ENCODE data around the gene FBXL20.
"Not testable (repeated sequence)": the region's sequence is repeated elsewhere in the genome, so short reads cannot be mapped to it uniquely, and the experiment has no call there.

The FBXL20 gene, protein sequence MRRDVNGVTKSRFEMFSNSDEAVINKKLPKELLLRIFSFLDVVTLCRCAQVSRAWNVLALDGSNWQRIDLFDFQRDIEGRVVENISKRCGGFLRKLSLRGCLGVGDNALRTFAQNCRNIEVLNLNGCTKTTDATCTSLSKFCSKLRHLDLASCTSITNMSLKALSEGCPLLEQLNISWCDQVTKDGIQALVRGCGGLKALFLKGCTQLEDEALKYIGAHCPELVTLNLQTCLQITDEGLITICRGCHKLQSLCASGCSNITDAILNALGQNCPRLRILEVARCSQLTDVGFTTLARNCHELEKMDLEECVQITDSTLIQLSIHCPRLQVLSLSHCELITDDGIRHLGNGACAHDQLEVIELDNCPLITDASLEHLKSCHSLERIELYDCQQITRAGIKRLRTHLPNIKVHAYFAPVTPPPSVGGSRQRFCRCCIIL

DNA sequence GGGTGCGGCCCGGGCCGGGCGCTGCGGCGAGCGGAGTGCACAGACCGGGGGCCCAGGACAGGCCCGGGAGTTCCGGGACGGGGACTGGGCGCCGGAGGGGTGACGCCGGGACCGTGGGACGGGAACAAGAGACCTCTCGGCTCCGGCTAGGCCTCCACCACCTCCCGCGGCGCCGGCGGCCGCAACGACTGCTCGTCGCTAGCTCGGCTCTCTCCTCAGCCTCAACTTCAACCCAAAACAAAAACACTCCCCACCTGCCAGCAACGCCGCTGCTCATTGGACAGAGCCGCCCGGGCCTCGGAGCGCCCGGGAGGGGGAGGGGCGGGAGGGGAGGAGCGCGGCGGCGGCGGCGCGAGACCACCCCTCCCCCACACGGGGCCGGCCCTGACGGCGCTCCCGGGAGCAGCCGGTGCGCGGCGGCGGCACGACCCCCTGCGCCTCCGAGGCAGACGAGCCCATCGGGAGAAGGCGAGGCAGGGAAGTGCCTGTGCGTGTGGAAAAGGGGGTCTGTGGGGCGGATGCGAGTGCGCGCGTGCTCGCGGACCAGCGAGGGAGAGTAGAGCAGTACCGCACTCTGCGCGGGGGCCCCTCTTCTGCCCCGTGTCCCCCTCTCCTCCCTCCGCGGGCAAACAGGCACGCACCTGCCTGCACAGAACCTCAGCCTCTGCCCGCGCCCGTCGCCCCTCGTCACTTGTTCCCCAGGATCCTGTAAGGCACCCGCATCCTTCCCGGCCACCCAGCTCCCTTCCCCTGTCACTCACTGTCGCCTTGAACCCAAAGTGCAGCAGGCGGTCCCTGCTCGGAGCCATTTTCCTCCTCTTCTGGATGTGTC lies at the start of gene FBXL20:
FBXL20 (minus strand) TSS at position 215 of the 832 bp plus-strand sequence. CDS start 224 bp downstream, outside the sequence.
- TF ChIP-seq POLR2A (IDR thresholded peaks at IDR 0.05; ENCODE audit: low read depth, low read length) = no peak; the same call in 1 of the 2 replicates
- peak; percentile 93 for DNase-seq (ENCODE audit: insufficient read length, low spot score)
- no peak for FAIRE-seq

GRCh38 chr17:39450847-39451581 lies 49.6 kb upstream of the FBXL20 start, which contains the start of gene MED1:
TSS of gene MED1 (minus strand) at chr17:39451263. CDS start at chr17:39451062, 201 bp downstream.
- FAIRE-seq = peak; percentile 87
- TF ChIP-seq POLR2A (IDR thresholded peaks at IDR 0.05; ENCODE audit: low read depth, low read length) = peak; percentile 46; the same call in 1 of the 2 replicates
- DNase-seq (ENCODE audit: insufficient read length, low spot score) = peak; percentile 94

- no peak for TF ChIP-seq POLR2A (IDR thresholded peaks at IDR 0.05; ENCODE audit: low read depth, low read length)
- no peak for FAIRE-seq
- DNase-seq (ENCODE audit: insufficient read length, low spot score) = no peak
These were observed 48.6 kb upstream of the FBXL20 start for GRCh38 chr17:39450051-39450450.

DNA sequence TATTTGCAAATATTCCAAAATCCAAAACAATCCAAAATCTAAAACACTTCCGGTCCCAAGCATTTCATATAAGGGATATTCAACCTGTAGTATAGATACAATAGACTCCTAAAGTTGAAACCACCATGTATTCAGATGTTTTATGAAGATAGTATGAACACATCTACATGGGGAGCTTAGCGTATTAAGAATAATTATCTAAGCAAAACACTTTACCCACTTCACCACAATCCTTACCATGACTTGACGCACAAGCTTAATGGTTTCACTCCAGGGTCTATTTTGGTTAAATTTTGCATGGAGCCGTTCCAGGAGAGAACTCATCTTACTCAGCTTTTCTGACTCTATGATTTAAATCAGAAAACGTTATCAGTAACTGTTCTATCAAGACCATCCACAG lies 46.1 kb upstream of the FBXL20 start:
- no peak for DNase-seq (ENCODE audit: insufficient read length, low spot score)
- no peak for TF ChIP-seq POLR2A (IDR thresholded peaks at IDR 0.05; ENCODE audit: low read depth, low read length)
- no peak for FAIRE-seq

GRCh38 chr17:39443326-39443725 lies 41.9 kb upstream of the FBXL20 start:
- FAIRE-seq (no peak), DNase-seq (ENCODE audit: insufficient read length, low spot score) (no peak)
- TF ChIP-seq POLR2A (IDR thresholded peaks at IDR 0.05; ENCODE audit: low read depth, low read length) = no peak

- DNase-seq (ENCODE audit: insufficient read length, low spot score); FAIRE-seq: not testable (repeated sequence)
These were observed 38.4 kb upstream of the FBXL20 start for GRCh38 chr17:39439868-39440267.

- FAIRE-seq (no peak), DNase-seq (ENCODE audit: insufficient read length, low spot score) (no peak)
- TF ChIP-seq POLR2A (IDR thresholded peaks at IDR 0.05; ENCODE audit: low read depth, low read length) = no peak
These were observed 28.2 kb upstream of the FBXL20 start for GRCh38 chr17:39429600-39429999.

GRCh38 chr17:39416141-39416540 lies 14.7 kb upstream of the FBXL20 start:
- FAIRE-seq = no peak
- TF ChIP-seq POLR2A (IDR thresholded peaks at IDR 0.05; ENCODE audit: low read depth, low read length) = no peak

GRCh38 chr17:39410279-39410678 lies 8.9 kb upstream of the FBXL20 start:
- DNase-seq (ENCODE audit: insufficient read length, low spot score) = no peak
- no peak for TF ChIP-seq POLR2A (IDR thresholded peaks at IDR 0.05; ENCODE audit: low read depth, low read length)
- no peak for FAIRE-seq

More at GRCh38 chr17:39416141-39416540, 14.7 kb upstream of the FBXL20 start:
- DNase-seq (ENCODE audit: insufficient read length, low spot score) = no peak

- no peak for DNase-seq (ENCODE audit: insufficient read length, low spot score)
- no peak for TF ChIP-seq POLR2A (IDR thresholded peaks at IDR 0.05; ENCODE audit: low read depth, low read length)
- no peak for FAIRE-seq
These were observed 6.9 kb upstream of the FBXL20 start for GRCh38 chr17:39408360-39408759.

DNA sequence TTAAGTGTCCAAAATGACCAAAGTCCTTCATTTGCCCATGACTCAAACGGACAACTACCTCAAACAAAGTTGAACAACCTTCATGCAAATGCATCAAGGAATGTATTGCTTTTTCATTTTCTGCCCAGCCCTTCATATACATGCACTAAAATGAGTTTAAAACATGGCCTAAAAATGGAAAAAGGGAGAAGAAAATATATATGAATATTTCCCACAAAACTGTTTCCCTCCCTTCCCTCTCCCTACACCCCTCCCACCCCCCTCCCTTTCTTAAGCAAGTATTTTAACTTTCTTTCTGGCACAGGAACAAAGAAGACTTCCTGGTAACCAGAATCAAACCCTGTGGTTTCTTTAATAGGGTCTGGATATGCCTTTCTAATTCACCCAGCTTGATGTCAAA lies 5.5 kb upstream of the FBXL20 start:
- no peak for TF ChIP-seq POLR2A (IDR thresholded peaks at IDR 0.05; ENCODE audit: low read depth, low read length)
- FAIRE-seq (no peak), DNase-seq (ENCODE audit: insufficient read length, low spot score) (no peak)

DNA sequence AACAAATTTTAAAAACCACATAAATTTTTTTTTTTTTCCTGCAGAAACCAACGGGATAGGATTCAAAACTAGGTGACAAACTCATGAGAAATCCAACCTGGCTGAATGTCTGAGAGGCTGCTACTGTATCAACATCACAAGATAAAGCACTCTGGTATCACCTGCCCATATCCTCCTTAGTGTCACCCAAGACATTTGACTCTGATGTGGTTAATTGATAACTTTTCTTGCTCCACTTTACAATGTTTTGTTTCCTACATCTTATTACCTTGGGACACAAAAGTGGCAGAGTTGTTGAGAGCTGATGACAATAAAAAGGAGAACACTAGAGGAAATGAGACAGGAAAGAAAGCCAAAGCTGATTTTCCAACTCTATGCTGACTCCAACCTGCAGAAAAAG lies 4.0 kb upstream of the FBXL20 start:
- no peak for DNase-seq (ENCODE audit: insufficient read length, low spot score)
- FAIRE-seq = no peak
- TF ChIP-seq POLR2A (IDR thresholded peaks at IDR 0.05; ENCODE audit: low read depth, low read length) = no peak

DNA sequence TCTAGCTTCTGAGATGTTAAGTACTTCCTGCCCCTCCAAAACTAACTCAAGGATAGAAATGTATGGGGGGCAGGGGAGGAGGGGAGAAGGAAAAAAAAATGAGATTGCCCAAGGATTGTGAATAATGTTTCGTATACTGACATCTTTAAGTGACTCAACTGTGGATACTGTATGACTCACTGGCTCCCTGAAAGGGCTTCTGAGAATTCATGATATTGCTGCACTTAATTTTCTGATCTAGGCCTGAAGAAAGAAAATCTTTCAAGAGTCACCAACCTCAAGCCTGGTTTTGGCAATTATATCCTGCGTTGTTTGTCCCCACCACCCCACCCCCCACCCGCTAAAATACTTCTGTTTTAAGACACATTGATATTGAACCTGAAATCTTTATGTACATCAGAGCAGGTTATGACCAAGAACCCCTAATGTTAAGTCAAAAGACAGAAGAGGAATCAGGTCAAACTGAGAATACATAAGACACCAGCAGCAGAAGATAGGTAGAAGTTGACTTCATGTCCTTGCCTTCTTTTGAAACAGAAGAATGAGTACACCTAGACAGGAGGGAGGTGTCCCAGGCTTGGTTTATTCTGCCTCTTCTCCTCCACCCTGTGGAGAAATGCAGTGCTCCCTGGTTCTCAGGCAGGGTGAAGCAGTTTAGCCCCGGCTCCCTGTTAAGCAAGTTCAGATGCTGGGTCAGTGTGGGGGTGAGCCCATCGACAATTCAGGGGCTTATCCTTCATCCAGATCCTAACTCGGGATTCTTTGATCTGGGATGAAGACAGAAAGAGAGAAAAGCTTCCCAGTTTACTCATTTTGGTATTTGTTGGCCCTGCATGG lies 3.3 kb upstream of the FBXL20 start:
- FAIRE-seq (peak; percentile 43), DNase-seq (ENCODE audit: insufficient read length, low spot score) (peak; percentile 56)
- no peak for TF ChIP-seq POLR2A (IDR thresholded peaks at IDR 0.05; ENCODE audit: low read depth, low read length)
